Psoas muscle (tissue), 8 donors: ENCODE results near the gene LDHB. TPM values are rescaled to one million over a fixed set of nuclear protein-coding genes. Genes with fewer than 3 reads are reported as not detected.
"Not testable (repeated sequence)": the region's sequence is repeated elsewhere in the genome, so short reads cannot be mapped to it uniquely, and the experiment has no call there.

Source experiments
- ATAC-seq, 4 donors: fragments of 200-7000 bp; cut with Tn5 transposase; one replicate each; pipeline ENCODE4 v1.9.1; 2020; ENCODE audit warnings: moderate library complexity in 3 of 4, mild to moderate bottlenecking in 2 of 4
- DNase-seq, 2 donors: peaks; one replicate each; pipeline ENCODE4 v3.0.0-alpha.2; 2020
- H3K27ac ChIP-seq: fragments of 200-600 bp; one replicate; pipeline ENCODE4 v1.8.0; 2022
- H3K27me3 ChIP-seq, 3 donors: fragments of 200-600 bp in 1 of 3; one replicate each; pipeline versions ENCODE4 v1.6.1 to v1.8.0; 2013 to 2022; ENCODE audit warnings: low read length in 2 of 3, mild to moderate bottlenecking in 2 of 3, moderate library complexity in 1 of 3; ENCODE audit not compliant: insufficient read depth in 3 of 3
- H3K36me3 ChIP-seq, 2 donors: fragments of 200-600 bp in 1 of 2; one replicate each; pipeline versions ENCODE4 v1.6.1 to v1.8.0; 2013 to 2022; ENCODE audit warnings: low read depth in 1 of 2, mild to moderate bottlenecking in 1 of 2, moderate library complexity in 1 of 2; ENCODE audit not compliant: insufficient read depth in 1 of 2
- H3K4me1 ChIP-seq: fragments of 200-600 bp; one replicate; pipeline ENCODE4 v1.8.0; 2022
- H3K4me3 ChIP-seq: fragments of 200-600 bp; one replicate; pipeline ENCODE4 v1.8.0; 2022; ENCODE audit warnings: mild to moderate bottlenecking
- H3K9me3 ChIP-seq: fragments of 200-600 bp; one replicate; pipeline ENCODE4 v1.8.0; 2022
- CTCF ChIP-seq: fragments of 200-600 bp; IDR thresholded peaks from one replicate; pipeline ENCODE4 v1.8.0; 2022; ENCODE audit warnings: antibody characterized with exemption
- WGBS, 3 donors: extraction: QIAGEN DNeasy Blood & Tissue Kit; methylation state at CpG; one replicate each; pipeline versions ENCODE4 v1.1.6 to v1.1.7; 2013; 5-methylcytosine and 5-hydroxymethylcytosine counted together
- intact Hi-C, 2 donors: fragments of 100-400 bp; cut with DNase I; formaldehyde crosslinking; loops; one replicate each; pipeline versions ENCODE4 v1.11.0 to v1.14.2; 2022
- polyA plus RNA-seq, 3 donors: library from polyadenylated mRNA; stranded (reverse); fragments of 200-250 nt; gene quantifications; one replicate each; pipeline ENCODE4 v1.2.3, GENCODE V29; 2013
- total RNA-seq, 4 donors: library from RNA; stranded (reverse); fragmentation: NEBNext Ultra II Directional in 2 of 4; extraction: Animal tissue kit (Norgen Biotek cat#: 25700) in 2 of 4; gene quantifications; one replicate each; pipeline versions ENCODE4 v1.2.1 to v1.2.4, GENCODE V29; 2021 to 2023
- donor health status: healthy with polysubstance abuse.
- donor health status: DM: no; HTN: no; CAD: no; lungs with moderate emphysema.
- donor health status: Bipolar disorder and iron deficiency.
- donor health status: healthy.
- donor health status: DM: yes; HTN: yes; CAD: no.
- donor health status: DM: no; HTN: no; CAD: no.
- donor health status: DM: no; HTN: no; CAD: no.
- donor health status: DM: yes; HTN: yes; CAD: no.

LDHB gene
- total and polyA plus RNA-seq, 7 donors, result 71.6 to 616 (median 258) TPM

- H3K4me1 ChIP-seq, result no peaks in the 10 kb centered on the region
- H3K27me3 ChIP-seq, result no peaks in the 10 kb centered on the region
- no peak for ATAC-seq
- H3K9me3 ChIP-seq, result no peaks in the 10 kb centered on the region
- no peak overlapping the region for H3K4me3 ChIP-seq
- intact Hi-C loops, result no loop called here
- DNase-seq, result no peak
- WGBS, 3 donors, result 92 to 93% (median 93%) methylated on average over 4 of the region's 4 CpGs
- TF ChIP-seq CTCF, result no peak
- no peaks in the 10 kb centered on the region for H3K36me3 ChIP-seq
- H3K27ac ChIP-seq, result no peak overlapping the region
Observed at GRCh38 chr12:21598651-21599050, 59.0 kb downstream of the LDHB start.

- H3K4me3 ChIP-seq, intact Hi-C loops, H3K27ac ChIP-seq, ATAC-seq, DNase-seq, H3K9me3 ChIP-seq, H3K27me3 ChIP-seq, H3K4me1 ChIP-seq, H3K36me3 ChIP-seq: not testable (repeated sequence)
Observed at GRCh38 chr12:21595356-21595755, 62.3 kb downstream of the LDHB start.

DNA sequence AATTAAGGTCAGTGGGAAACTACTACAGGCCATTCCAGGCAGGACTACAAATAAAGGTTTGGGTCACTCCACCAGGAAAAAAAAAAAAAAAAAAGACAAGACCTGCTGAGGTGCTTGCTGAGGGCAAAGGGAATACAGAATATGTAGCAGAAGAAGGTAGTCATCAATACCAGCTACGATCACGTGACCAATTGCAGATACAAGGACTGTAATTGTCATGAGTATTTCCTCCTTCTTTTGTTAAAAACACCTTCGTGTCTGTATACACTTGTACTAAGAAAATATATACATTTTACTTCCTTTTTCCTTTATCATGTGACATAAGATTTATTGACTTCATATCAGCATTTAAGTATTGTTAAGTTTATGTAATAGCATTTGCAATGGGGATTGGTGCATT is 72.2 kb downstream of the LDHB start:
- no peak for TF ChIP-seq CTCF
- H3K4me1 ChIP-seq, result no peaks in the 10 kb centered on the region
- H3K27ac ChIP-seq, result no peak overlapping the region
- 80 to 93% (median 84%) methylated on average over 3 of the region's 3 CpGs for WGBS, 3 donors
- no peaks in the 10 kb centered on the region for H3K9me3 ChIP-seq
- intact Hi-C loops, result no loop called here
- DNase-seq (no peak), ATAC-seq (no peak)
- H3K27me3 ChIP-seq, result no peaks in the 10 kb centered on the region
- no peak overlapping the region for H3K4me3 ChIP-seq
- no peaks in the 10 kb centered on the region for H3K36me3 ChIP-seq

Other genes starting within 250 kb of the LDHB start
- gene PYROXD1, start 220.2 kb downstream of the LDHB start, total RNA-seq, result 10 to 100 TPM; 18.8 to 22.7 (median 20.0) TPM
- gene PYROXD1, start 220.2 kb downstream of the LDHB start, polyA plus RNA-seq, result 10 to 100 TPM; 10.7 to 15.9 (median 14.2) TPM
- gene RECQL, start 156.2 kb downstream of the LDHB start, total RNA-seq, result 10 to 100 TPM; 13.2 to 16.3 (median 13.5) TPM
- gene RECQL, start 156.2 kb downstream of the LDHB start, polyA plus RNA-seq, result 10 to 100 TPM in 2 of 3 donors, 1 to 10 TPM in 1; 9.0 to 36.6 (median 12.4) TPM
- gene GOLT1B, start 156.1 kb downstream of the LDHB start, total RNA-seq, result 10 to 100 TPM; 14.0 to 30.5 (median 19.9) TPM
- 10 to 100 TPM; 17.8 to 62.2 (median 39.4) TPM for gene GOLT1B, start 156.1 kb downstream of the LDHB start, polyA plus RNA-seq
- gene SPX, start 131.5 kb downstream of the LDHB start, total RNA-seq, result 10 to 100 TPM in 1 of 4 donors, 1 to 10 TPM in 2, under 1 TPM in 1; 0.59 to 17.1 (median 3.5) TPM
- 1 to 10 TPM in 2 of 3 donors, under 1 TPM in 1; 0.66 to 2.4 (median 2.1) TPM for gene SPX, start 131.5 kb downstream of the LDHB start, polyA plus RNA-seq
- gene GYS2, start 53.0 kb downstream of the LDHB start, total RNA-seq, result under 1 TPM in 1 of 4 donors, not detected in 3; 0.09 TPM
- gene GYS2, start 53.0 kb downstream of the LDHB start, polyA plus RNA-seq, result under 1 TPM in 1 of 3 donors, not detected in 2; 0.03 TPM
- gene KCNJ8, start 116.9 kb upstream of the LDHB start, total RNA-seq, result 10 to 100 TPM in 2 of 4 donors, 1 to 10 TPM in 2; 3.4 to 13.3 (median 7.6) TPM
- 1 to 10 TPM; 3.5 to 9.6 (median 7.4) TPM for gene KCNJ8, start 116.9 kb upstream of the LDHB start, polyA plus RNA-seq